ENCODE data around the gene TCTA.
A peak's percentile ranks its signal among the peaks of the same experiment; 100 is the strongest.
"Not testable (repeated sequence)": the region's sequence is repeated elsewhere in the genome, so short reads cannot be mapped to it uniquely, and the experiment has no call there.

TCTA gene

DNA sequence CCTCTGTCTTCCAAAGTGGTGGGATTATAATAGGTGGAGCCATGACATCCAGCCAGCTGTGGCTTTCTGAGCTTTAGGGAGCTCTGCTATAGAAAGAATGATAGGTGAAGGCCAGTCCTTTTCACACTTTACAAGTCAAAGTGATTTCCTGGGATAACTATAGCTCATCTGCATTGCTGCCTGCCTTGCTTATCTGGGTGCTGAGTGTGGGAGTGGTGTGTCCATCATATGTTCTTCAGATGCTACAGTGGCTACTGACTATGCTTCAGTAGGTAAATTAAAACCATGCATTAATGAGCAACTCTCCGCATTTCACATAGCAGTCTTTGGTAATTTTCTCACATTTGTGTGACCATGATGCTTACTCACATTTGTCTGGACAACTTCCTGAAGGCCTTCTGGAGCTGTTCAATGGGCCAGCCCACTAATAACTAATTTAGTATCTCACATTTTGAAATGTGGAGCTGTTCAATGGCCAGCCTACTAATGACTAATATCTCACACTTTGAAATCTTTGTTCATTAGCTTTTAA is 23.9 kb upstream of the TCTA start:
- TF ChIP-seq, protein P1, sequence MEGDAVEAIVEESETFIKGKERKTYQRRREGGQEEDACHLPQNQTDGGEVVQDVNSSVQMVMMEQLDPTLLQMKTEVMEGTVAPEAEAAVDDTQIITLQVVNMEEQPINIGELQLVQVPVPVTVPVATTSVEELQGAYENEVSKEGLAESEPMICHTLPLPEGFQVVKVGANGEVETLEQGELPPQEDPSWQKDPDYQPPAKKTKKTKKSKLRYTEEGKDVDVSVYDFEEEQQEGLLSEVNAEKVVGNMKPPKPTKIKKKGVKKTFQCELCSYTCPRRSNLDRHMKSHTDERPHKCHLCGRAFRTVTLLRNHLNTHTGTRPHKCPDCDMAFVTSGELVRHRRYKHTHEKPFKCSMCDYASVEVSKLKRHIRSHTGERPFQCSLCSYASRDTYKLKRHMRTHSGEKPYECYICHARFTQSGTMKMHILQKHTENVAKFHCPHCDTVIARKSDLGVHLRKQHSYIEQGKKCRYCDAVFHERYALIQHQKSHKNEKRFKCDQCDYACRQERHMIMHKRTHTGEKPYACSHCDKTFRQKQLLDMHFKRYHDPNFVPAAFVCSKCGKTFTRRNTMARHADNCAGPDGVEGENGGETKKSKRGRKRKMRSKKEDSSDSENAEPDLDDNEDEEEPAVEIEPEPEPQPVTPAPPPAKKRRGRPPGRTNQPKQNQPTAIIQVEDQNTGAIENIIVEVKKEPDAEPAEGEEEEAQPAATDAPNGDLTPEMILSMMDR (IDR thresholded peaks at IDR 0.05; ENCODE audit: unreplicated experiment in 3 of 3): no peak
- Mint-ChIP-seq H3K4me3 (no peak overlapping the region), H3K27me3 (ENCODE audit: low read depth) (no peaks in the 10 kb centered on the region), H3K9me3 (no peaks in the 10 kb centered on the region), H3K27ac (no peak overlapping the region), H3K4me1 (no peaks in the 10 kb centered on the region), H3K36me3 (ENCODE audit: low read depth) (peaks cover 20% of the 10 kb centered on the region)

DNA sequence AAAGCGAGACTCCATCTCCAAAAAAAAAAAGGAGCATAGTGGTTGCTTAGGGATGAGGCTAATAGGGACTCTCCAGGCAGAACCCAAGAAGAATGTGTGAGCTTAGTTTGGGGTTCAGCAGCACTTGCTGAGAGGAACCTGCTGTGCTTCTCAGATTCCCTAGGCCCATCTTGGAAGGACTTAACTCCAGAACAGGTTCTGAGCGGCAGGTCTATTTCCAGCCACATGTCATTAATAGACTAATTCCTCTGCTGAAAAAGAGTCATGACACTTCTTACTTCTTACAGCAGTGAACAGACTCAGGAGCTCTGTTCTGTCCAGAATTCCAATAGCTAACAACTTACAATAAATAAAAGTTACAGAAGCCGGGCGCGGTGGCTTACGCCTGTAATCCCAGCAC is 22.9 kb upstream of the TCTA start:
- Mint-ChIP-seq H3K36me3 (ENCODE audit: low read depth) (peaks cover 18% of the 10 kb centered on the region), H3K27ac (no peak overlapping the region), H3K4me3 (no peak overlapping the region), H3K9me3 (no peaks in the 10 kb centered on the region), H3K4me1 (no peaks in the 10 kb centered on the region), H3K27me3 (ENCODE audit: low read depth) (no peaks in the 10 kb centered on the region)
- TF ChIP-seq, protein P1 (IDR thresholded peaks at IDR 0.05; ENCODE audit: unreplicated experiment in 3 of 3): no peak

DNA sequence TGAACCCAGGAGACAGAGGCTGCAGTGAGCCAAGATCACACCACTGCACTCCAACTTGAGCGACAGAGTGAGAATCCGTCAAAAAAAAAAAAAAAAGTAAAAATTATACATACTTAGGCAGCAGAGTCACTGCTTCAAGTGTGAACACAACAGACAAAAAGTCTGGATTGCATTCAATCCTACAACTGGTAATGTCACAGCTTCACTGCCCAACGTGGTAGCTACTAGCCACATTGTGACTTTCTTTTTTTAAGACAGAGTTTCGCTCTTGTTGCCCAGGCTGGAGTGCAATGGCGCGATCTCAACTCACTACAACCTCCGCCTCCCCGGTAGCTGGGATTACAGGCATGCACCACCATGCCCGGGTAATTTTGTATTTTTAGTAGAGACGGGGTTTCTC is 20.9 kb upstream of the TCTA start:
- H3K36me3 Mint-ChIP-seq (ENCODE audit: low read depth): peaks cover 38% of the 10 kb centered on the region
- not testable (repeated sequence) for H3K9me3 Mint-ChIP-seq; H3K4me1 Mint-ChIP-seq; H3K27me3 Mint-ChIP-seq (ENCODE audit: low read depth); H3K4me3 Mint-ChIP-seq; H3K27ac Mint-ChIP-seq

DNA sequence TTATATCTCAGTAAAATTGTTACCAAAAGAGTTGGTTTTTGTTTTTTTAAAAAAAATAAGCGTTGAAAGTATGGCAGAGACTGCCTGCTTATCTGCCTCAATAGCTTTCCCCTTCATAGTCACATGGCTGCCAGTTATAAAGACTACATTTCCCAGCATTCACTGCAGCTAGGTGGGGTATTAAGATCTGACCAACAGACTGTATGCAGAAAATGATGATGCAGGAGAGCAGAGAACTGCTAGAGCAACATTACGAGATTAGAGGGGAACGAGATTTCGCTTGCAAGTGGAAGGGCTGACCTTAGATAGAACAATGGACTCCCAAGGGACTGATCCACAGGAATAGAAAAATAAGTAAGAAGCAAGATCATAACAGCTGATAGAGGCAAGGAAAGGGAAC is 14.8 kb upstream of the TCTA start:
- Mint-ChIP-seq H3K27me3 (ENCODE audit: low read depth) (no peaks in the 10 kb centered on the region), H3K4me3 (no peak overlapping the region), H3K36me3 (ENCODE audit: low read depth) (peaks cover 48% of the 10 kb centered on the region)

DNA sequence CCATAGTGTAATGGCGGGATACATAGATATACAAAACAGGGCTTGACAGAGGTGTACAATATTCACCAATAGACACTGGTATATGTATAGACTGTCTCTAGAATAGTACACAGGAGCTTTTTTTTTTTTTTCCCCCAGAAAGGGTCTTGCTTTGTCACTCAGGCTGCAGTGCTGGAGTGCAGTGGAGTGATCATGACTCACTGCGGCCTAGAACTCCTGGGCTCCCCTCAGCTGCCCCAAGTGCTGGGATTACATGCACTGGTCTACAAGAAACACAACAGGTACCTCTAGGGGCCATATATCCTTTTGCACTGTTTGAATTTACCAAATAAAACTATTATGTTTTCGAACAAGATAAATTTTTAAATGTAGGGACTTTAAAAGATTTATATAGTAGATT is 12.8 kb upstream of the TCTA start:
- peaks cover 44% of the 10 kb centered on the region for H3K36me3 Mint-ChIP-seq (ENCODE audit: low read depth)
- H3K4me1 Mint-ChIP-seq: peaks cover 11% of the 10 kb centered on the region
- TF ChIP-seq, protein P1 (IDR thresholded peaks at IDR 0.05; ENCODE audit: unreplicated experiment in 3 of 3): no peak
- H3K27ac Mint-ChIP-seq: no peak overlapping the region
- no peaks in the 10 kb centered on the region for H3K27me3 Mint-ChIP-seq (ENCODE audit: low read depth)
- no peak overlapping the region for H3K4me3 Mint-ChIP-seq
- no peaks in the 10 kb centered on the region for H3K9me3 Mint-ChIP-seq

More for the DNA sequence above, 14.8 kb upstream of the TCTA start:
- peak overlapping the region; percentile 0 to 21 (median 4) for H3K27ac Mint-ChIP-seq
- no peaks in the 10 kb centered on the region for H3K9me3 Mint-ChIP-seq
- TF ChIP-seq, protein P1 (IDR thresholded peaks at IDR 0.05; ENCODE audit: unreplicated experiment in 3 of 3): no peak
- H3K4me1 Mint-ChIP-seq: peaks cover 11% of the 10 kb centered on the region

DNA sequence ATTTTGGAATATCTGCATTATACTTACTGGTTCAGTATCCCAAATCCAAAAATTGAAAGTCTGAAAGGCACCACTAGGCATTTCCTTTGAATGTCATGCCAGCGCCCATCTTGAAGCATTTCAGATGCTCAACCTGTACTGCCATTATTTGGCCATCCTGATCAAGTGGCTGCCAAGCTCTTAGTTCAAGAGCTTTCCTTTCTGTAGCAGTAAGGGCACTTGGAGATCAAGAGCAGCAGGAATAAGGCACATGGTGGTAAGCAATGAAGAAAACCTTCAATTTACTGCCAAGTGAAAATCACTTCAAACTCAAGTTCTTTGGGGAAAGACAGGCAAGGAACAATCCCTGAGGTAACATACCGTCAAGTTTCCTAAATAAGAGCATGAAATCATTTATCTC is 10.5 kb upstream of the TCTA start:
- Mint-ChIP-seq H3K4me1 (peaks cover 24% of the 10 kb centered on the region), H3K27ac (no peak overlapping the region), H3K4me3 (no peak overlapping the region), H3K36me3 (ENCODE audit: low read depth) (peaks cover 31% of the 10 kb centered on the region), H3K9me3 (no peaks in the 10 kb centered on the region), H3K27me3 (ENCODE audit: low read depth) (no peaks in the 10 kb centered on the region)
- TF ChIP-seq, protein P1 (IDR thresholded peaks at IDR 0.05; ENCODE audit: unreplicated experiment in 3 of 3): no peak
